GM21447 (cell line): ENCODE measurements around the gene SLC9A9.

Source experiments
- ATAC-seq: cut with Tn5 transposase; IDR thresholded peaks from one replicate; pipeline ENCODE4 v1.9.1; 2021; ENCODE audit not compliant: unreplicated experiment

Gene SLC9A9

GRCh38 chr3:143652118-143652517 lies 196.2 kb downstream of the SLC9A9 start:
- ATAC-seq, result no peak

GRCh38 chr3:143650827-143651226 lies 197.4 kb downstream of the SLC9A9 start:
- ATAC-seq, result no peak

- no peak for ATAC-seq
Measured at GRCh38 chr3:143650120-143650519, 198.1 kb downstream of the SLC9A9 start.

GRCh38 chr3:143648708-143649107 lies 199.6 kb downstream of the SLC9A9 start:
- ATAC-seq, result no peak

- ATAC-seq, result no peak
Measured at GRCh38 chr3:143648218-143648617, 200.1 kb downstream of the SLC9A9 start.

GRCh38 chr3:143644370-143645089 lies 203.7 kb downstream of the SLC9A9 start:
- no peak for ATAC-seq

GRCh38 chr3:143643905-143644304 lies 204.4 kb downstream of the SLC9A9 start:
- ATAC-seq, result no peak

- no peak for ATAC-seq
Measured at GRCh38 chr3:143640774-143641173, 207.5 kb downstream of the SLC9A9 start.

- ATAC-seq, result no peak
Measured at GRCh38 chr3:143637133-143637532, 211.1 kb downstream of the SLC9A9 start.

GRCh38 chr3:143634991-143635390 lies 213.3 kb downstream of the SLC9A9 start:
- ATAC-seq, result no peak

GRCh38 chr3:143634427-143634826 lies 213.8 kb downstream of the SLC9A9 start:
- no peak for ATAC-seq

GRCh38 chr3:143633816-143634215 lies 214.5 kb downstream of the SLC9A9 start:
- ATAC-seq, result no peak

- no peak for ATAC-seq
Measured at GRCh38 chr3:143629726-143630125, 218.5 kb downstream of the SLC9A9 start.

- ATAC-seq, result no peak
Measured at GRCh38 chr3:143628971-143629370, 219.3 kb downstream of the SLC9A9 start.

- ATAC-seq, result no peak
Measured at GRCh38 chr3:143627336-143627735, 220.9 kb downstream of the SLC9A9 start.

- no peak for ATAC-seq
Measured at GRCh38 chr3:143619231-143619630, 229.0 kb downstream of the SLC9A9 start.

- ATAC-seq, result no peak
Measured at GRCh38 chr3:143617050-143617449, 231.2 kb downstream of the SLC9A9 start.

- no peak for ATAC-seq
Measured at GRCh38 chr3:143613226-143613625, 235.0 kb downstream of the SLC9A9 start.

GRCh38 chr3:143612541-143612940 lies 235.7 kb downstream of the SLC9A9 start:
- ATAC-seq, result no peak

GRCh38 chr3:143608966-143609365 lies 239.3 kb downstream of the SLC9A9 start:
- ATAC-seq, result no peak

GRCh38 chr3:143605233-143605950 lies 242.9 kb downstream of the SLC9A9 start:
- no peak for ATAC-seq

GRCh38 chr3:143604402-143605185 lies 243.7 kb downstream of the SLC9A9 start:
- ATAC-seq, result peak; percentile 96
